Stimulated activated CD4-positive, alpha-beta T cell treated with anti-CD3 and anti-CD28 coated beads, Interleukin-4, amount 100 ng/mL, for 24 hours (primary cell): ENCODE measurements around the gene SLC25A30.

Source experiments
- DNase-seq: peaks from one replicate; pipeline ENCODE4 v3.0.0-alpha.2; 2020

Gene SLC25A30

DNA sequence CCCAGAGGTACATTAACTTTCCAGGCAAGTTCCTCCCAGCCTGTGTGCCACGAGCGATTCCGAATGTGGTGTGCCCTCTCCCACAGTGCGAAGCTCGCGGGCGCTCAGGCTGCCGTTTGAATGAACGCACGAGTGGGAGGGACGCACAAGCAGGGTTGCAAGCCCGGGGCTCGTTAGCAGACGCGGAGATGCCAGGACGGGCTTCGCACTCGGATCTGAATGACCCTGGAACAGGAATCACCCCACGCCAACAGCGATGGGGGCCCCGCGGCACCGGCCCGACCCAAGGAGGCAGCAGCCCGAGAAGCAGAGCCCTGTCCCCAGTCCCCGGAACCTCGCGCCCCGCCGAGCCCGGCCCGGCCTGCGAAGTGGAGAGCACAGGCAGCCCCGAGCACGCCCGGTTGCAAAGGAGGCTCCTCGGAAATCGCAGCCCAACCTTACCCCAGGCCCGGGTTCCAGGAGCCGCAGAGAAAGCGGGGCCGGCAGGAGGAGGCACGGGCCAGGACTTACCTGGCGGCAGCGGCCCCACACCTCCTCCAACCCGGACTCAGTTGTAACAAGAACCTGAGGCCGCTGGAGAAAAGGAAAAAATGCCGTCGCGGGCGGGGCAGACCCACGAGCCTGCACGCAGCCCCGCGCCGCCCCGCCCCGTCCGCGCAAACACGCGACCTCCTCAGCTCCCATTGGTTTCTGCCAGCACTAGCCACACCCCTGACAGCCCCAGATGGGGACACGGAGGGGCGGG, at the start of gene SLC25A30:
Gene SLC25A30 (minus strand): TSS at position 584 of the 745 bp plus-strand sequence. CDS start 6,948 bp downstream, outside the sequence.
- peak; percentile 95 for DNase-seq

DNA sequence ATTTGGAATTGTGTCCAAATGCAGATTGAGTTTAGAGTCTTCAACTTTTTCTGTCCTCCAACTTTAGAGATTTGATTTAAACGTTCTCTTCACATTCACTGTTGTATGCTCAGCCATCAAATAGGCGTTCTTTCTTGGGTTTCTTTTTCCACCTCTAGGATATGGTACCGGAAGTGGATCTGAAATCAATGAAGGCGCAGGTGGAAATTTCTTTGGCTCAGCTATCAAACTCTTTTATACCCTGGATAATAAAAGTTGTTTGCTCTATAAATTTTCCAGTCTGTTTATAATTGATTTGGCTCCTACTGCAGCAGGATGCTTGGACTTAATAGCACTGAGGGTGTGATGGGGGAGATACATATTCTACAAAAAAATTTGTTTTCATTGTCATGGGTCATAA, 48.2 kb upstream of the SLC25A30 start:
- no peak for DNase-seq

GRCh38 chr13:45464687-45465453, 46.7 kb upstream of the SLC25A30 start, which contains the start of gene COG3:
Gene COG3 (plus strand): TSS chr13:45464939. CDS start chr13:45465037, 98 bp downstream.
- peak; percentile 96 for DNase-seq

DNA sequence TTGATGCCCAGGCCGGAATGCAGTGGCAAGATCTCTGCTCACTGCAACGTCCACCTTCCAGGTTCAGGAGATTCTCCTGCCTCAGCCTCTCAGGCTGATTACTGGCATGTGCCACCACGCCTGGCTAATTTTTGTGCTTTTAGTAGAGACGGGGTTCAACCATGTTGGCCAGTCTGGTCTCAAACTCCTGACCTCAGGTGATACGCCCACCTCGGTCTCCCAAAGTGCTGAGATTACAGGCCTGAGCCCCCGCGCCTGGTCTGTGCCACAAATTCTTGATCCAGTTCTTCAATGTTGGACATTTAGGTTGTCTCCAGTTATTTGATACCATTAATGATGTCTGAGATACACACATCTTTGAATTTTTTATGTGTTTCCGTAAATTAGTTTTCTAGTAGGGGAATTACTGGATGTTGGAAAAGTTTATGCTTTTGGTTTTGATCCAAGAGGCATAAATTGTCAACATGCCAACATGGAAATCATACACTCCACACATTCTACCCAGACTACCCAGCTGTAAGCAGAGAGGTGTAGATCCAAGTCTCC, 46.0 kb upstream of the SLC25A30 start:
- DNase-seq, result no peak

DNA sequence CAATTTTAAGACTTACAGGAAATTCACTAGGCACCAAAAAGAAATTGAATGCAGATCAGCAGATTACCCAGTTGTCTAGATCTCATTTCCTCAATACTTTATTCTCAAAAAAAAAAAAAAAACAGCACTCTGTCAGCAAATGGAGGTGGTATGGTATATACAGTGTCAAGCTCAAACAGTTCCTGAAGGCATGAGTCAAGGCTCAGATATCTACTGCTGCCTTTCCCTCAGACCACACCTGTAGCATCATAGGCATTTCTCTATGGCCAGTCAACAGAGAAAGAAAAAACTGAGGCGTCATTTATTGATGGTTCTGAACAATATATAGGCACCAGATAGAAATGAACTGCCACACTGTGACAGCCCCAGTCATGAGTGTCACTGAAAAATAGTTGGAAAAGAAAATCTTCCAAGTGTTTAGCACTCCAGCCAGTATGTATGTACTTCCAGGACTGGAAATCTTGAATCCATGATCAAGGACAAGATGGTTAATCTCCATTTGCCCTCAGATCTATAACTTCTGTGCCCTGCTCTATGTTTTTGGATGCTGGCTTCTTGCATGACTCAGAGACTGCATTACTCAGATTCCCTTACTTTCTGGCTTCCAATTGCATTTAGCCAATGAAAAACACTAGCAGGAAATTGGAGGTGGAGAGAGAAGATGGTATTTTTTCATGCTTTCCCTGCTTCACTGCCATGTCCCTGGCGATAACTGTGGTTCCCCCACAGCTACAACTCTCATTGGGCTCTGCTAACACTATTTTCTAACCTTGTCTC, 38.2 kb upstream of the SLC25A30 start:
- DNase-seq, result no peak

DNA sequence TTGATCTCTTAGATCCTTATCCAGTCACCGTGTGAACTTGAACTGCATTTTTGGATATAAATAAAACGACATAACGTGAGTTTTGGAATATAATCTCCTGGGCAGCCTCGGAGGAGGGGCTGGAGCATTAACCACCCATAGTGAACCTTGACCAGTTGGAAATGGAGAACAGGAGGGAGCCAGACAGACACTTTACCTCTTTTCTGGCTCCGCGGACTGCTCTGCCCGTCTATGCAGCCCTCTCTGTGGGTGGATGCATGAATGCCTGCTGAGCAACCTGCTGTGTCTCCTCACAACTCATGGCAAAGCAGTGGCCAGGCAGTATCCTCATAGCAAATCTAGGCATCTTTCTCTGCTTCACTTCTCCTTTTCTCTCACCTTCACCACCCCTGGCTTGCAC, 36.0 kb upstream of the SLC25A30 start:
- DNase-seq, result no peak

- DNase-seq, result no peak
These were observed 33.1 kb upstream of the SLC25A30 start for GRCh38 chr13:45451282-45451681.

- DNase-seq, result no peak
These were observed 30.9 kb upstream of the SLC25A30 start for GRCh38 chr13:45448965-45449559.

DNA sequence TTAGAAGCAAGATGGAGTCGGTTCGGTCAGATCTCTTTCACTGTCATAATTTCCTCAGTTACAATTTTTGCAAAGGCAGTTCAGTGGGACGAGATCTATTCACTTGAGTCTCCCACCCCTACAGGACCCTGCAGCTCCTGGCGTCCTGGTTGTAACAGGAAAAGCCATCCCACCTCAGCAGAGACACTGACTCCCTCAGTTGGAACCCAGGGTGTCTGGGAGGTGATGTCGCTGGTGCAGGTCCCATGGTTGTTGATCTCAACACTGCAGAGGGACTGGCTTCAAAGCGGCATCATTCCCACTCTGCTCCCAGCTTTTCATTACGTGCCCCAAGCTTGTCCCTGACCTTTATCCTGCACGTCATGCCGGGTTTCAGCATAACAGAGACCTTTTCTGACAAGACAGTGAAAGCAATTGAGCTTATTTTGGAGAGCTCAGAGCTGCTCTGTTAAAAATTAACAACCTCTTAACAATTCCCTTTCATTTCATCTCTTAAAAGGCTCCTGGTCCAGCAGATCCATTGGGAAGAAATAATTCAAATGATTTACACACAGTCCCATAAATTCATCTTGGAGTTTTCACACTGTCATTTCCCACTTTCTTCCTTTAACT, 29.0 kb upstream of the SLC25A30 start:
- DNase-seq, result no peak

DNA sequence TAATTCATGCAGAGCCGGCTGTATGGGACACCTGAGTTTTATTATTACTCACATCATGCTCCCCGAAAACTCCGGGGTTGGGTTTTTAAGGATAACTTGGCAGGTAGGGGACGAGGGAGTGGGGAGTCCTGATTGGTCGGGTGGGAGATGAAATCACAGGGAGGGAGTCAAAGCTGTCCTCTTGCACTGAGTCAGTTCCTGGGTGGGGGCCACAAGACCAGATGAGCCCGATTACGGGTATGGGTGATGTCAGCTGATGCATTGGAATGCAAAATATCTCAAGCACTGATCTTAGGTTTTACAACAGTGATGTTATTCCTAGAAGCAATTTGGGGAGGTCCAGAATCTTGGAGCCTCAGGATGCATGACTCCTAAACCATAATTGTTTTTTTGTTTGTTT, 28.0 kb upstream of the SLC25A30 start:
- DNase-seq, result no peak

DNA sequence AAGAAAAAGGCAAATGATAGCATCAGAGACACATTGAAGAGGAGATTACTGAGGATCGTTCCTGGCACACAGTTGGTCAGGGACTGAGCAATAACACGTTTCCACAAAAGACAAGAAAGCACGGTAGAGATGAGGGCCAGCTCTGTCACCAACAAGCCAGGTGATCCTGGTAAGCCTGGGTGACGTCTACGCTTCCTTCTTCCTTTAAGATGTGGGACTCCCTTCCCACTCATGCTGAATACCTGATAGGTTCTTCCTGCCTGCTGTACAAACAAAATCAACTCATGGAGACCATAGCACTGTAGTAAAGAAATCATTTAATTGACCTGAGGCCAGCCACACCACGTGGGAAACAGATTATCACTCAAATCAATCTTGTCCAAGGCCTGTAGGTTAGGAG, 26.9 kb upstream of the SLC25A30 start:
- no peak for DNase-seq

GRCh38 chr13:45441633-45442032, 23.5 kb upstream of the SLC25A30 start:
- no peak for DNase-seq

DNA sequence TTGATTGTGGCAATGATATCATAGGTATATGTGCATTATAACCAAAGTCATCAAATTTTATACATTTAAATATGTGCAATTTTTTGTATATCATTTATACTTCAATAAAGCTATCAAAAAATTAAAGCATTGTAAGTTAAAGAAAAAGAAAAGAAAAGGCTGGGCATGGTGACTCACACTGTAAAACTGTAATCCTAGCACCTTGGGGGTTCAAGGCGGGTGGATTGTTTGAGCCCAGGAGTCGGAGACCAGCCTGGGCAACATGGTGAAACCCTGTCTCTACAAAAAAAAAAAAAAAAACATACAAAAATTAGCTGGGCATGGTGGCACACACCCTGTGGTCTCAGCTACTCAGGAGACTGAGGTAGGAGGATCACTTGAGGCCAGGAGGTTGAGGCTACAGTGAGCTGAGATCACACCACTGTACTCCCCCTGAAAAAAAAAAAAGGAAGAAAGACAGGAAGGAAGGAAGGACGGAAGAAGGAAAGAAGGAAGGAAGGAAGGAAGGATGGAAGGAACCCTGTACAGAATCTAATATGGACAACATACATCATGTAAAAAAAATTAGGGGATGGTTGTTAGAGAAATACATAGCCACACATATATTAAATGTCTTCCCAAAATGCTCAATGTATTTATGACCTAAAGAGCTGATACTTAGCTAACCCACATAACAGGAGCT, 21.7 kb upstream of the SLC25A30 start:
- no peak for DNase-seq

- DNase-seq, result no peak
These were observed 20.8 kb upstream of the SLC25A30 start for GRCh38 chr13:45439008-45439407.

DNA sequence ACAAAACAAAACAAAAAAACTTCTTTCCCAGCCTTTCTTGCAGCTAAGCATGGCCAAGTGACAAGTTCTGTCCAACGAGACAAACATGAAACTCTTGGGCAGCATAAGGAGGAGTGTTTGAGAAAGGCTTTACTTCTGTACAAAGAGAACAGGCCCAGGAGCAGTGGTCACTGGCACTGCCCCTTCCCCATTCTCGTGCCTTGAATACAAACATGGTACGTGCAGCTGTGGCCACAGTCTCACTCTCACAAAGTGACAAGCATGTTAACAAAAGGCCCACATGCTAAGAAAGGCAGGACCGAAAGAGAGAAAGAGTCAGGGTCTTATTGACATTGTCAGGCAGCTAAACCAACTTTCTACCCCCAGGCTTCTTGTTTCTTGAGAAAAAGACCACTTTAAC, 19.8 kb upstream of the SLC25A30 start:
- no peak for DNase-seq

GRCh38 chr13:45436953-45437352, 18.8 kb upstream of the SLC25A30 start:
- DNase-seq, result no peak

DNA sequence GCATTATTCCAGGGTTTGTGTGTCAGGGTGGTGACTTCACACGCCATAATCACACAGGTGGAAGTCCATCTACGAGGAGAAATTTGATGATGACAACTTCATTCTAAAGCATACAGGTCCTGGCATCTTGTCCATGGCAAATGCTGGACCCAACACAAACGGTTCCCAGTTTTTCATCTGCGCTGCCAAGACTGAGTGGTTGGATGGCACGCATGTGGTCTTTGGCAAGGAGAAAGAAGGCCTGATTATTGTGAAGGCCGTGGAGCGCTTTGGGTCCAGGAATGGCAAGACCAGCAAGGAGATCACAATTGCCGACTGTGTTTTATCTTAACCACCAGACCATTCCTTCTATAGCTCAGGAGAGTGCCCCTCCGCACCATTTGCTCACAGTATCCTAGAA, 18.2 kb upstream of the SLC25A30 start:
- DNase-seq, result no peak

DNA sequence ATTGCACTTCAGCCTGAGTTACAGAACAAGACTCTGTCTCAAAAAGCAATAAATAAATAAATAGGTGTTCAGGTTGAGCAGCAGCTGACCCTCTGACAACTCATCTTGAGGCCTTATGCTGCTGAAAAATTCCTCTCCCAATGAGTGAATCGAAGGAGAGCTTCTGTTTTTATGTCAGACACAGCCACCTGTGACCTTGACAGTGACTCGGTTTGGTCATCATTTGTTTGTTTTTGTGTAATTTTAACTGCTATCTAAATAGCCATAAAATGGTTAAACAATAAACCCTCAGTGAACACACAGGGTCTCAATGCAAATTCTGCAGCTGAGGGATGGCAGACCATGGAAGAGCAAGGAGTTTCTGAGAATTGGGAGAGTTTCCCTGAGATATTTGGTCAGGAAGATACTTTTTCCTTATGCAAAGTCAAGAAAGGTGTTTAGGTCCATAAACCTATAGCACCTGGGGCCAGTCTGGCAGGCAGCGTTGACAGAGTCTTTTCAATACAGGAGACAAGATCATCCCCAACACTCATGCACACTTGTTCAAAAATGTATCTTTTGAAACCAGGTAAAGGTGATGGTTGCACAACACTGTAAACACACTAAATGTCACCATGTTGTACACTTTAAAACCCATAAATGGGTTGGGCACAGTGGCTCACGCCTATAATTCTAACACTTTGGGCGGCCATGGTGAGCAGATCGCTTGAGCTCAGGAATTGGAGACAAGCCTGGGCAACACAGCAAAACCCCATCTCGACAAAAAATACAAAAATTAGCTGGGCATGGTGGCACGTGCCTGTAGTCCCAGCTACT, 16.6 kb upstream of the SLC25A30 start:
- no peak for DNase-seq

GRCh38 chr13:45433381-45433790, 15.2 kb upstream of the SLC25A30 start:
- no peak for DNase-seq

DNA sequence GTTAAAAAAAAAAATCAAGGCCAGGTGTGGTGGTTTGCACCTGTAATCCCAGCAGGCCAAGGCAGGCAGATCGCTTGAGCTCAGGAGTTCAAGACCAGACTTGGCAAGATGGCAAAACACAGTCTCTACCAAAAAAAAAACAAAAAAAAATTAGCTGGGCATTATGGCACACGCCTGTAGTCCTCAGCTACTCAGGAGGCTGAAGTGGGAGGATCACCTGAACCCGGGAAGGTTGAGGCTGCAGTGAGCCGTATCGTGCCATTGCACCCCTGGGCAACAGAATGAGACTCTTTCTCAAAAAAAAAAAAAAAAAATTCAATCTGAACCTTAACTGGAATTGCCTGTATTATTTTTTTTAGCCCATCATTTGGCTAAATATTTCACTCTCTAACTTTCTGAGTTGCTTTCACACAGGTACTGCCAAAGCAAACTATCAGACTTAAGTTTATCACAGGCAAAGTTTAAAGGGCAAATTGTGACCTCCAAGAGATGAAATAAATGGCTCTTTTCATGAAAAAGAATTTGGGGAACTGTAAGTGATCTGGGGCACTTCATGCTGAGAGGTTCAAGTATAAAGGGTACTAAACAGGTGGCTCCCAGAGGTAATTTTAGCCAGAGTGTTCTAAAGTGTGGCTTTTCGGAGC, 14.7 kb upstream of the SLC25A30 start:
- no peak for DNase-seq
